ENCODE data around the gene IL11RA.

IL11RA gene

DNA sequence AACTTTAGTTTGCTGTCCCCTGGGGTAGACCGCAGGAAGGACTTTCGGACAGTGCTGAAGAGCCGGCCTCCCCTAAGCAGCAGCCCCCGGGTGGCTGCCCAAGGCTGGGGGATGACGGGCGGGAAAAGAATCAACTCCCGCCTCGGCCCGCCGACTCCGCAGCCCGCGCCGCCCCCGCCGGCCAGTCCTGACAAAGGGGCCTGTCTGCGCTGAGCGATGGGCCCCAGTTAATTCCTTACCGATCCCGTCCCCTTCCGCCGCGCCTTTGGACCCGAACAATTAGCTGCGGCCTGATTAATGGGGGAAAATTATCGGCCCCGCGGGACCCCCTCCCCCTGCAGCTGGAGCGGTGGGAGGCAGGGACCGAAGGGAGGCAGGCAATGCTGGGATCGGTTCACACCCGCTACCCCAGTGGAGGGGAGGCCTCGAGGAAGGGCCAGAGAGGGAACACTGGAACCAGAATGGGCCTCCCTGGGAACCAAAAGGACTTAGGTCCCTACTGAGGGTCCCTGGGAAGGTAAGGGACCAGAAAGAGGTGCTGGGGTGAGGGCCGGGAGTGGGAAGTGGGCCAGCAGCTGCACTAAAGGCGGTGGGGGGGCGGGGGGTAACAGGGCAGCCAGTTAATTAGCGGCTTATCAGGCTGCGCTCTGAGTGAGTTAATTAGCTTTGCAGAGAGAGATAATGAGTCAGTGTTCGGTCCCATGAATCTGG, 27.4 kb upstream of the IL11RA start:
- no peak for DNase-seq
- H3K27me3 Mint-ChIP-seq, result peaks cover 83% of the 10 kb centered on the region
- no peak for ATAC-seq
- H3K27ac Mint-ChIP-seq, result no peak overlapping the region
- H3K4me3 Mint-ChIP-seq, result no peak overlapping the region
- H3K9me3 Mint-ChIP-seq, result no peaks in the 10 kb centered on the region
- peaks cover 44% of the 10 kb centered on the region for H3K4me1 Mint-ChIP-seq

- Mint-ChIP-seq H3K4me1 (peaks cover 40% of the 10 kb centered on the region), H3K4me3 (no peak overlapping the region)
These were observed 26.8 kb upstream of the IL11RA start for GRCh38 chr9:34625186-34625486.

GRCh38 chr9:34627716-34628655, 24.0 kb upstream of the IL11RA start:
- Mint-ChIP-seq H3K4me3 (peak overlapping the region; percentile 79 to 84), H3K9me3 (no peaks in the 10 kb centered on the region), H3K27ac (peak overlapping the region in 1 of 2 donors; percentile 29), H3K4me1 (peaks cover 27% of the 10 kb centered on the region), H3K27me3 (peaks cover 78% of the 10 kb centered on the region)
- DNase-seq, result no peak
- ATAC-seq, result peak; percentile 5

More at GRCh38 chr9:34625186-34625486, 26.8 kb upstream of the IL11RA start:
- ATAC-seq (no peak), DNase-seq (no peak)
- Mint-ChIP-seq H3K27ac (no peak overlapping the region), H3K9me3 (no peaks in the 10 kb centered on the region), H3K27me3 (peaks cover 88% of the 10 kb centered on the region)

- Mint-ChIP-seq H3K9me3 (no peaks in the 10 kb centered on the region), H3K4me3 (peak within 1 kb of the TSS; percentile 81 to 84), H3K27ac (peak within 1 kb of the TSS in 1 of 2 donors; percentile 83), H3K27me3 (peaks cover 70% of the 10 kb centered on the region), H3K4me1 (peaks cover 24% of the 10 kb centered on the region)
- DNase-seq (peak in 1 of 2 donors; percentile 38), ATAC-seq (peak; percentile 78)
These were observed 23.1 kb upstream of the IL11RA start, which contains the start of gene ARID3C for GRCh38 chr9:34628656-34629490. ARID3C (minus strand) TSS chr9:34629066; CDS start chr9:34628014, 1,052 bp downstream.

DNA sequence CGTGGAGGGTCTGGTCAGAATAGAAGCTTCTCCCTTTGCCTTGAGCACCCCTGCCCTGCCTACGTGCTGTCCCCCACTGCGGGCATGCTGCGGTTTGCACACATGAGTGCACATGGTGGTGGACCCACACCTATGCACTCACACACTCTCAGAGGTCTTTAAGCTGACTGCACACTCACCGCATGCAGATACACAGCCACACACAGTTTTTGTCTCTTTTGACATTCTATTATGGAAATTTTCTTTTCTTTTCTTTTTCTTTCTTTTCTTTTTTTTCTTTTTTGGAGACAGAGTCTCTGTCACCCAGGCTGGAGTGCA, 22.5 kb upstream of the IL11RA start:
- peaks cover 65% of the 10 kb centered on the region for H3K27me3 Mint-ChIP-seq
- peak overlapping the region; percentile 81 for H3K4me3 Mint-ChIP-seq
- no peak for ATAC-seq
- no peak overlapping the region for H3K27ac Mint-ChIP-seq
- H3K9me3 Mint-ChIP-seq, result no peaks in the 10 kb centered on the region
- DNase-seq, result no peak
- peaks cover 27% of the 10 kb centered on the region for H3K4me1 Mint-ChIP-seq

DNA sequence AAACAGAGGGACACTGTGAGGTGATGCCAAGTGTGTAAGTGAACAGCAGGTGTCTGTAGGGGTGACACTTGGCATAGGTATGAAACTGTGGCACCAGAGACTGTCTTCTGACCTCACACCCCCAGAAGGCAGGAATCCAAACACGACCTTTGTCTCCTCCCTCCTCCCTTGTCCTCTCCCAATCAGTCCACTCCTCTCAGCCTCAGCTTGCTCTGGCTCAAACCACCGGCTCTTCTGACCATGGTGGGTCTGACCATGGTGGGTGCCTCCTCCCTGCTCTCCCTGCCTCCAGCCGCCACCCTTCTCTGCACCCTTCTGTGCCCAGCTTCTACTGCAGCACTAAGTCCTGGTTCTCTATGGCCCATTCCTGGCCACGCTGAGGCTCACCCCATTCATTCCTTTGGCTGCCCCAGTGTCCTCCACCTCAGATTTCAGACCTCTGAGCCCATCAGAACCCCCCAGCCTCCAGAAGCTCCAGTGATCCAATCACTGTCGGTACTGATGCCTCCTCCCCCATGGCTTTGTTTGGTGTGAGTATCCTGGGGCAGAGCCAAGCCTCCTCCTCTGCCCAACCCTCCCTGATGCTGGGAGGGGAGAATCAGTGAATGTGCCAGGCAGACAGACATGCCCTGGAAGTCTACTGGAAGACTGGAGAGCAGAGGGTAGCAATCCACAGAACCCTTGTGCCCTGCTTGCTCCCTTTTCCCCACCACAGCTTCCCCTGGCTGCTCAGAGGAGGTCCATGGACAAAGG, 21.4 kb upstream of the IL11RA start:
- DNase-seq, result no peak
- Mint-ChIP-seq H3K9me3 (no peaks in the 10 kb centered on the region), H3K4me1 (peaks cover 39% of the 10 kb centered on the region), H3K27me3 (peaks cover 54% of the 10 kb centered on the region), H3K4me3 (peak overlapping the region; percentile 12 to 14), H3K27ac (no peak overlapping the region)
- ATAC-seq, result no peak

DNA sequence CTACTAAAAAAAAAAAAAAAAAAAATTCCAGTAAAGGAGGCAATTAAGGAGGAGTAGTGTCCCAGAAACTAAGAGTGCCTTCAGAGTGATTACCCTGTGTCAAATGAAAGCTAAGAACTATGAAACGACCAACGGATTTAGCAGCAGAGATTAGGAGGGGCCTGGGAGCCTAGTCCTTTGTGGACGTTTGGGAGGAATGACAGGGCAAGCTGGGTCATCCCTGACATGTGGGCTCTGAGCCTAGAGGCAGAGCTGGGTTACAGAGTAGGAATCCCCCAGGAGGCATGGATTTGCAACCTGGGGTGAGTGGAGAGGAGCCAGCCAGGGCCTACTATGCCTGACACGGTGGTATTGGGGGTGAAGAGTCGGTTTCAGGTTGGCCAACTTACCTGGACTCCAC, 18.8 kb upstream of the IL11RA start:
- no peaks in the 10 kb centered on the region for H3K9me3 Mint-ChIP-seq
- H3K4me1 Mint-ChIP-seq, result peaks cover 53% of the 10 kb centered on the region
- H3K27ac Mint-ChIP-seq, result no peak overlapping the region
- DNase-seq (no peak), ATAC-seq (no peak)
- peaks cover 28% of the 10 kb centered on the region for H3K27me3 Mint-ChIP-seq
- H3K4me3 Mint-ChIP-seq, result no peak overlapping the region

GRCh38 chr9:34633851-34634550, 18.0 kb upstream of the IL11RA start:
- H3K27me3 Mint-ChIP-seq, result peaks cover 20% of the 10 kb centered on the region
- H3K27ac Mint-ChIP-seq, result peak overlapping the region in 1 of 2 donors; percentile 4
- peak; percentile 65 to 73 for DNase-seq
- H3K9me3 Mint-ChIP-seq, result no peaks in the 10 kb centered on the region
- peak; percentile 37 for ATAC-seq
- no peak overlapping the region for H3K4me3 Mint-ChIP-seq
- H3K4me1 Mint-ChIP-seq, result peaks cover 54% of the 10 kb centered on the region

DNA sequence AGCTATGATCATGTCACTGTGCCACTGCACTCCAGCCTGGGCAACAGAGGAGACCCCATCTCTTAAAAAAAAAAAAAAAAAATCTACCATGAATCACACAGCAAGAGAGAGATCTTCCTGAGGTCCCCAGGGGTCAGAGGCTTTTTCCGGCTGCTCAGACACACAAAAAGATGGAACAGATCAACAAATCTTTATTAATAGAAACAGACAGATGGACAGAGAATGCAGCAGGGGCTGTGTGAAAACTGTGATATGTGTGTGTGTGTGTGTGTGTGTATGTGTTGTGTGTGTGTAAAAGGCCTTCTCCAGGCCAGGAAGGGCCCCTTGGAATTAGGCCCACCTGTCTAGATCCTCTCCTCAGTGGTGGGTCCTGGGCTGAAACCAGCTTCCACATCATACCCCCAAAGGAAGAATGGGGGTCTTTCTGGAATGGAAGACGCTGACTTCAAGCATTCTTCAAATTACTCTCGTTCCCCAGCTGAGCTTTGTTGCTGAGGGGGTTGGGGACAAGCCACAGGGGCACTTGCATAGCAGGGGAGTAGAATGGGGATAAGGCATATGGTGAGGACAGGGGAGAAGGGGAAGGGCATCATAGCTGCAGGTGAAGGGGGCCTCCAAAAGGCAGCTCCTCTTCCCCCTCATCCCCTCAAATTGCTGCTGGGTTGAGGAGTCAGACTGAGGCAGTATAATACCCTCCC, 17.3 kb upstream of the IL11RA start:
- no peak overlapping the region for H3K4me3 Mint-ChIP-seq
- ATAC-seq, result no peak

DNA sequence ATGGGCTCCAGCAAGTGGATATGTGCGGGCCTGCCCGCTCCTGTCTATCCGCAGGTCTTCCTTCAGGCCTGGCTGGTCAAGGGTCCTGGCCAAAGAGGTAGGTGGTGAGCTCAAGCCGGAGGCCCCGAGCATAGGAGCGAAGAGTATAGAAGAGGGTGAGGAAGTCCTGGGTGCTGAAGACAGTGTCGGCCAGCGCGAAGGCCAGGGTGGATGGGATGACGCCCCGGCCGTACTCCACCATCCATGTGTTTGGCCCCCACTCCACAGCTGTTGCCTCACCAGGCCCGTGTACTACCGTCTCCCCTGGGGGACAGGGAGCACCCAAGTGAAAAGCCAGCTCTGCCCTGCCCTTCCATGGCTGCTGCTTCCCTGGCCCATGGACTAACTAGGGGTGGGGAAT, 16.4 kb upstream of the IL11RA start:
- H3K27me3 Mint-ChIP-seq, result peaks cover 4% of the 10 kb centered on the region
- ATAC-seq (no peak), DNase-seq (no peak)
- H3K4me1 Mint-ChIP-seq, result peaks cover 47% of the 10 kb centered on the region
- no peak overlapping the region for H3K27ac Mint-ChIP-seq
- H3K4me3 Mint-ChIP-seq, result peak overlapping the region; percentile 74 to 92
- H3K9me3 Mint-ChIP-seq, result no peaks in the 10 kb centered on the region

More for the DNA sequence above, 17.3 kb upstream of the IL11RA start:
- peaks cover 47% of the 10 kb centered on the region for H3K4me1 Mint-ChIP-seq
- peaks cover 13% of the 10 kb centered on the region for H3K27me3 Mint-ChIP-seq
- no peaks in the 10 kb centered on the region for H3K9me3 Mint-ChIP-seq
- no peak for DNase-seq
- no peak overlapping the region for H3K27ac Mint-ChIP-seq

DNA sequence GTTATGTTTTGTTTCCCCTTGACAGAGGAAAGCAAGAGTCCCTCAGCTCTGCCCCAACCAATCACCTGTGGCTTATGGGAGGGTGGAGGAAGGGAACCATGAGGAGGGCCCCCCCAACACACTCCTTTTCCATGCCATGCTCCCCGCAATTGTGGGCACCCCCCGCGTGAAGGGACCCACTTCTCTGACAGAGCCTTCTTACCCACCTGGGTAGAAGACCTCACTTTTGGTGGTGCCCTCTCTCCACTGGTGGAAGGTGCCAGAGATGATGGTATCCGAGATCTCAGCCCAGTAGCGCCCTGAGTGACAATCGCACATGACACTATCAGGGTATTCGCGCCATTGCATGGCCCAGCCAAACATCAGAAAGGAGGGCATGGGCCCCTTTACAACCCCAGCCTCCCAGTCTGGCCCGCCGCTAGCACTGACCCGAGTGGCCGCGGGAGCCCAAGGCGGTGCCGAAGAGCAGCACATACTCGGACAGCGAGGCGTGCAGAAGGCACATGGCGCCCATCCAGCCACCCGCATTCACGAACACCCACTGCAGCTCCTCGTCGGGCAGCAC, 15.1 kb upstream of the IL11RA start:
- Mint-ChIP-seq H3K4me3 (peak overlapping the region; percentile 92), H3K4me1 (peaks cover 47% of the 10 kb centered on the region), H3K9me3 (no peaks in the 10 kb centered on the region), H3K27ac (peak overlapping the region; percentile 91 to 97), H3K27me3 (no peaks in the 10 kb centered on the region)
- ATAC-seq (peak; percentile 3), DNase-seq (no peak)

DNA sequence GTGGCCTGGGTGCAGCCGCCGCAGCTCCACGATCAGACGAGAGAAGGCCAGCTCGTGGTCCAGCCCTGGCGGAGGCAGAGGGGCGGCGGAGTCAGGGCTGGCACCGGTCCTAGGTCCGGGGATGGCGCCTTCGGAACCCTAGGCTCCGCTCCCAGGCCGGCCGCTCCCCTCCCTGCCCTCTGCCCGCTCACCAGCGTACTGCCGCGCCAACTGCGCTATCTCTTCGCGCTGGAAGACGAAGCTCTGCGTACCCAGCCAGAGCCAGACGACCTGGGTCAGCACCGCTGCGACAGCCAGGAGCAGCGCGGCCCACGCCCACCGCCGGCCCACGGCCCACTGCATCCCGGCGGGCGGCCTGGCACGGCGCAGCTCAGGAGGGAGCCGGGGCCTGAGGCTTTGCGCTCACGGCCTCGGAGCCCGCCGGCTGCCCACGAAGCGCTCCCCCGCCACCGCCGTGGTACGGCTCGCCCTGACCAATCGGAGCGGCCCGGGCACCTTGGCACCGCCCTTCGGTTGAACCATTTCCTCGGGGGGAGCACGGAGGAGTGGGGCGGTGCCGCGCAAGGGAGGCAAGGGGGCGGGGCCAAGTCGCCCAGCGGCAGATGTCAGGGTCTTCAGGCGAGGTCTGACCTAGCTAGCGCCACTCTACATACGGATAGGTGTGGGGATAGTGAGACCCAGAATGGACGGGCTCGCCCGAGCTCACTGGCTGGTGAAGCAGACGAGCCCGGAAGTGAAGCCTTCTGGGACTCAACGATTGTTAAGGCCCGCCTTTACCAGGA, 14.4 kb upstream of the IL11RA start, which contains the start of gene SIGMAR1:
TSS of gene SIGMAR1 (minus strand) at position 432 of the 782 bp plus-strand sequence. CDS start at position 342, 90 bp downstream.
- Mint-ChIP-seq H3K27me3 (no peaks in the 10 kb centered on the region), H3K4me3 (peak within 1 kb of the TSS; percentile 92), H3K4me1 (peaks cover 47% of the 10 kb centered on the region), H3K27ac (peak within 1 kb of the TSS; percentile 91 to 97), H3K9me3 (no peaks in the 10 kb centered on the region)
- ATAC-seq, result peak; percentile 92
- peak; percentile 96 for DNase-seq

GRCh38 chr9:34638138-34638445, 13.9 kb upstream of the IL11RA start:
- Mint-ChIP-seq H3K9me3 (no peaks in the 10 kb centered on the region), H3K4me3 (peak overlapping the region; percentile 92), H3K4me1 (peaks cover 47% of the 10 kb centered on the region), H3K27ac (peak overlapping the region; percentile 85 to 97), H3K27me3 (no peaks in the 10 kb centered on the region)
- ATAC-seq, result no peak
- peak in 1 of 2 donors; percentile 21 for DNase-seq
